GM20000 (cell line): ENCODE data around the gene EOMES.

ENCODE experiments used
- DNase-seq: peaks from one replicate; pipeline ENCODE4 v3.0.0; 2012; ENCODE audit warnings: low spot score
- TF ChIP-seq, protein P1 (sequence below): IDR thresholded peaks from 2 replicates; pipeline ENCODE4 v1.5.1; 2012; ENCODE audit warnings: mild to moderate bottlenecking, control low read depth; ENCODE audit errors: extremely low read depth, missing control alignments

The EOMES gene

DNA sequence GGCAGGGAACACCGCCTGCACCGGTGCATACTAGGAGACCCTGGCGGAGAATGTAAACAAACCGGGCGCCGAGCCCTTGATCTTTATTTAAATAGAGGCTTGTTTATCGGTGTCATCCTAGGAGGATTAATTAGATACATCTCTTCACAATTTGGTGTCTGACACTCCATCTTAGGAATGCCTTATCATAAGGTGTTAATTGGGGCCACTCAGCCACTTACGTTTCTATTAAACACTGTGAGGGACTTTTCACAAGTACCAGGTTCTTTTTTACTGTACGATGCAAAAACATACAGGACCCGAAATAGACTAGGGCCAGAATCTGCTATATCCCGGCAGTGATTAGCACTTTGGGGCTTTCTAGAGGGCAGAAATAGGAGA lies 8.0 kb downstream of the EOMES start:
- DNase-seq, result no peak
- TF ChIP-seq, protein P1, sequence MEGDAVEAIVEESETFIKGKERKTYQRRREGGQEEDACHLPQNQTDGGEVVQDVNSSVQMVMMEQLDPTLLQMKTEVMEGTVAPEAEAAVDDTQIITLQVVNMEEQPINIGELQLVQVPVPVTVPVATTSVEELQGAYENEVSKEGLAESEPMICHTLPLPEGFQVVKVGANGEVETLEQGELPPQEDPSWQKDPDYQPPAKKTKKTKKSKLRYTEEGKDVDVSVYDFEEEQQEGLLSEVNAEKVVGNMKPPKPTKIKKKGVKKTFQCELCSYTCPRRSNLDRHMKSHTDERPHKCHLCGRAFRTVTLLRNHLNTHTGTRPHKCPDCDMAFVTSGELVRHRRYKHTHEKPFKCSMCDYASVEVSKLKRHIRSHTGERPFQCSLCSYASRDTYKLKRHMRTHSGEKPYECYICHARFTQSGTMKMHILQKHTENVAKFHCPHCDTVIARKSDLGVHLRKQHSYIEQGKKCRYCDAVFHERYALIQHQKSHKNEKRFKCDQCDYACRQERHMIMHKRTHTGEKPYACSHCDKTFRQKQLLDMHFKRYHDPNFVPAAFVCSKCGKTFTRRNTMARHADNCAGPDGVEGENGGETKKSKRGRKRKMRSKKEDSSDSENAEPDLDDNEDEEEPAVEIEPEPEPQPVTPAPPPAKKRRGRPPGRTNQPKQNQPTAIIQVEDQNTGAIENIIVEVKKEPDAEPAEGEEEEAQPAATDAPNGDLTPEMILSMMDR, result no peak

DNA sequence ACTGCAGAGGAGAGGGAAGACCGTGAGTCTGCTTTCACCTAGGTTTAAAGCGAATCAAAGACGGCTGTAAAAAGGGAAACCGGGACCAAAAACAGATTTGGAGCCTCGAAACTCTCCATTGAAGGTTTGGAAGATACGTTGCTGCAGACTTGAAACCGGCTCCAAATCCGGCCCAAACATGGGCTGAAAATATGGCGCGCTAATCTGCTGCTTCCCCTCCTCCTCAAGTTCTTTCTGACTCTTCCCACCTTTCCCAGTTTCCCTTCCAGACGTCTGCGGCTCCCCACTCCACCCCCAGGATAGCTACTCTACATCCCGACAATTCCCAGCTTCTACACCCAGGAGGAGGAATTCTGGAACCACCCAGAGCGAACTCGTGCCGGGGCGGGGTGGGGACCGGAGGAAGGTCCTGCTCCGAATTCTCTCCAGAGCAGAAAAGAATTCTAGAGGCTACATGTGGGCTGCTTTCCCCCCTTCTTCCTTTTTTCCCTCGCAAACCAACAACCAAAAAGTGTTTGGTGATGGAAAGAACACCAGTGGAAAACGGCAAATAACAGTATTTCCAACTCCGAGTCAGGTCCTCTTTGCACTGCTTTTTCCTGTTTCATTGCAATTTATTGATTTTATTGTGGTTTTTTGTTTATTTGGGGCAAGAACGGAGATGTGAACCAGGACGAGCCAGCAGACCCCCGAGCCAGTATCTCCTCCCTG lies 8.5 kb downstream of the EOMES start:
- DNase-seq, result peak; percentile 25
- TF ChIP-seq, protein P1, result no peak

DNA sequence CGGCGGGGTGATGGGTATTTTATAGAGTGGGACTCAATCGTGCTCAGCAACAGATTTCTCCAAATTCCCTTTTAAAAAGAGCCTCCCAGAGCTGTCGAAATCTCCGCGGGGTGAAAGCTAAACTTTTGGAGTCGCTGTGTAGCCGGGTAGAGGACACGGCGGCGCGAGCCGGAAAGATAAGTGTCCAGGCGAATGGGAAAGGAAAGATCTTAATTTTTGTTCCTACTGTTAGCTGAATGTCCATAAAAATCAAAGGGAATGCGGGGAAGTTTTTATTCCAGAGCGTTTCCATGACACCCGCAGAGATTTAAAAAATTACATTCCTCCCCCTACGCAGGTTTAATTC lies 9.1 kb downstream of the EOMES start:
- DNase-seq, result peak; percentile 21
- TF ChIP-seq, protein P1, result no peak

DNA sequence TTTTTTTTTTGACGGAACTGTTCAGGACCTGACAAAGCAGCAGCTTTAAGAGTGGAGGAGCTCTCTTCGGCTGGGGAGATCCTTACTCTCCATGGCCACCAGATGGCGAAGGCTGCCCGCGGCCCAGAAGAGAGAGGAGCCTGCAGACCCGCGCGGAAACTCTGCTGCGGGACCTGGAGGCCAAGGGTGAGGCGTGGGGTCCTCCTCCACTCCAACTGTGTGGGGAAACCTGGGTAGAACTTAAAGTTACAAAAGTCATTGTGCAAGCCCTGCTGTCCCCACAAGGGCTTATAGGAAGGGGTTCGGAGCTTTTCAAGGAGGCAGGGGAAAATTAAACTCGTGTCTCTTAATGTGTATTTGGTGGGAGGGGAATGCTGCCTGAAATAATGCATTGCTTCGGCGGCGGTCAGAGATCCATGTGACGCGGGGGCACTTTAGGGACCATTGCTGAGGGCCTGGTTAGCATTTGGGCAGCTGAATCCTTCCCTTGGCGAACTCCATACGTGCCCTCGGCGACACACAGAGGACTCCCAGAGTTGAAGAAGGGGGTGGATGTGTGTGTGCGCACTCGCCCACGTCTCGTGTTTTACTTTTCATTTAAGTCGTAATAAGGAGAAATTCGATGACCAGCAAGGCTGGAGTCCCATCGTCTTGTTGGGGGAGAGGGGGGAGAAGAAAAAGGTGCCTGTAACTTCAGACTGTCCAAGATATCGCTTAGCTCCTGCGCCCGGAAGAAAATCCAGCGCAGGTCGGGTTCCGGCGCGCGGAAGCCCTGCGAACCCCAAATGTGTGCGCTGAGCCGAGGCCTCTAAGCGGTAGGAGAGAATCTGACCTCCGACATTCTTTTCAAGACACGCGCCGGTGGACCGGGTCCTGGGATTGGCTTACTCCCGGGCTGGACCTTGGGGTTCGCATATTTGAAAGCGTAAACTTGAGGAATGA lies 9.7 kb downstream of the EOMES start:
- TF ChIP-seq, protein P1, result peak; percentile 67
- DNase-seq, result peak; percentile 88

GRCh38 chr3:27708250-27708649 lies 13.9 kb downstream of the EOMES start:
- TF ChIP-seq, protein P1, result no peak
- DNase-seq, result no peak

- no peak for DNase-seq
- TF ChIP-seq, protein P1, result no peak
Observed at GRCh38 chr3:27699067-27699466, 23.1 kb downstream of the EOMES start.

- DNase-seq, result no peak
- TF ChIP-seq, protein P1, result no peak
Observed at GRCh38 chr3:27696906-27697305, 25.2 kb downstream of the EOMES start.
